Caco-2 (cell line): ENCODE results near the gene RUNDC3A. TPM values are rescaled to one million over a fixed set of nuclear protein-coding genes. Genes with fewer than 3 reads are reported as not detected.

Source experiments
- BruUV-seq: library from RNA; stranded (reverse); fragments of 400-500 nt; replicated peaks from 2 replicates; lab custom pipeline; 2021; lab: Mats Ljungman, UMichigan
- CTCF ChIA-PET: fragments of 300-600 bp; sonication (Branson Sonifier 250); formaldehyde crosslinking; loops from one replicate; lab custom pipeline; 2022; ENCODE audit warnings: antibody characterized with exemption; lab: Charles Lee
- POLR2A ChIA-PET: fragments of 300-600 bp; sonication (Branson Sonifier 250); formaldehyde crosslinking; loops from one replicate; lab custom pipeline; 2022; ENCODE audit warnings: antibody characterized with exemption; lab: Charles Lee
- DNase-seq, 2 experiments: peaks; one replicate each; pipeline versions ENCODE4 v3.0.0 to v3.0.0-alpha.2; 2020 to 2022
- H3K27me3 ChIP-seq: replicated peaks from 2 replicates; pipeline ENCODE4 v1.6.0; 2011; ENCODE audit warnings: low read length; ENCODE audit not compliant: control insufficient read depth, insufficient read depth
- H3K36me3 ChIP-seq: 2 replicates; pipeline ENCODE4 v1.5.1; 2011; ENCODE audit warnings: low read length; ENCODE audit not compliant: control insufficient read depth, insufficient read depth
- H3K4me1 ChIP-seq: fragments of 250-450 bp; sonication (Bioruptor Pico); 2 replicates; pipeline ENCODE4 v1.5.1; 2020; ENCODE audit warnings: mild to moderate bottlenecking
- H3K4me3 ChIP-seq: 2 replicates; pipeline ENCODE4 v1.5.1; 2011; ENCODE audit warnings: low read depth, mild to moderate bottlenecking, control low read depth, low read length
- H3K9me3 ChIP-seq: fragments of 250-450 bp; sonication (Bioruptor Pico); 2 replicates; pipeline ENCODE4 v1.5.1; 2020; ENCODE audit warnings: mild to moderate bottlenecking, moderate library complexity
- H3K27ac Mint-ChIP-seq: one replicate; pipeline ENCODE4 v1.8.0; 2022; ENCODE audit warnings: mixed read lengths; ENCODE audit not compliant: unreplicated experiment
- H3K27me3 Mint-ChIP-seq: one replicate; pipeline ENCODE4 v1.8.0; 2022; ENCODE audit warnings: mixed read lengths; ENCODE audit not compliant: insufficient read depth, unreplicated experiment
- H3K36me3 Mint-ChIP-seq: one replicate; pipeline ENCODE4 v1.8.0; 2022; ENCODE audit warnings: mild to moderate bottlenecking, mixed read lengths; ENCODE audit not compliant: insufficient read depth, unreplicated experiment
- H3K4me1 Mint-ChIP-seq: one replicate; pipeline ENCODE4 v1.8.0; 2022; ENCODE audit warnings: low read depth, mixed read lengths; ENCODE audit not compliant: unreplicated experiment
- H3K4me3 Mint-ChIP-seq: one replicate; pipeline ENCODE4 v1.8.0; 2022; ENCODE audit warnings: mild to moderate bottlenecking, moderate library complexity, mixed read lengths; ENCODE audit not compliant: unreplicated experiment
- H3K9me3 Mint-ChIP-seq: one replicate; pipeline ENCODE4 v1.8.0; 2022; ENCODE audit warnings: mixed read lengths; ENCODE audit not compliant: unreplicated experiment
- CTCF ChIP-seq, 2 experiments: fragments of 200-600 bp in 1 of 2; IDR thresholded peaks; 1 replicate in 1 of 2; 2 replicates in 1 of 2; pipeline versions ENCODE4 v1.5.1 to v1.8.0; 2011 to 2022; ENCODE audit warnings: antibody characterized with exemption in 1 of 2, control low read depth in 1 of 2, inconsistent platforms in 1 of 2, low read depth in 1 of 2, low read length in 1 of 2, mild to moderate bottlenecking in 1 of 2, moderate library complexity in 1 of 2; ENCODE audit not compliant: insufficient read depth in 1 of 2, severe bottlenecking in 1 of 2, unreplicated experiment in 1 of 2
- intact Hi-C: fragments of 100-400 bp; cut with micrococcal nuclease; formaldehyde crosslinking; loops from one replicate; pipeline ENCODE4 v1.10.0; 2022; ENCODE audit not compliant: unreplicated experiment
- total RNA-seq: library from RNA; stranded (reverse); gene quantifications from 2 replicates; pipeline ENCODE4 v1.2.3, GENCODE V29; 2022

RUNDC3A gene
- total RNA-seq, 1 experiment from 2014 or later = 0.34 TPM

- POLR2A ChIA-PET = no interaction called here
- peaks cover 13% of the 10 kb centered on the region for H3K4me1 ChIP-seq
- TF ChIP-seq CTCF (IDR thresholded peaks at IDR 0.05; ENCODE audit: insufficient read depth in 1 of 2, low read depth in 1 of 2, low read length in 1 of 2, severe bottlenecking in 1 of 2, unreplicated experiment in 1 of 2) = no peak
- no peak overlapping the region for H3K4me3 ChIP-seq
- peaks cover 3% of the 10 kb centered on the region; the same call in 1 of the 2 replicates for H3K36me3 ChIP-seq
- Mint-ChIP-seq H3K27me3 (peaks cover 19% of the 10 kb centered on the region), H3K27ac (no peak overlapping the region), H3K9me3 (no peaks in the 10 kb centered on the region), H3K36me3 (peaks cover 29% of the 10 kb centered on the region), H3K4me3 (peak overlapping the region; percentile 85), H3K4me1 (peaks cover 18% of the 10 kb centered on the region)
- no peaks in the 10 kb centered on the region; the same call in 1 of the 2 replicates for H3K27me3 ChIP-seq
- DNase-seq = no peak
- no peaks in the 10 kb centered on the region for H3K9me3 ChIP-seq
- intact Hi-C loops = no loop called here
- no TSS peak for BruUV-seq
- CTCF ChIA-PET = no interaction called here
These were observed 9.1 kb downstream of the RUNDC3A start for GRCh38 chr17:44317545-44317944.

GRCh38 chr17:44318077-44318892, 9.9 kb downstream of the RUNDC3A start:
- POLR2A ChIA-PET = no interaction called here
- H3K4me3 ChIP-seq = no peak overlapping the region
- Mint-ChIP-seq H3K27me3 (peaks cover 19% of the 10 kb centered on the region), H3K36me3 (peaks cover 29% of the 10 kb centered on the region), H3K4me3 (no peak overlapping the region), H3K9me3 (no peaks in the 10 kb centered on the region), H3K27ac (no peak overlapping the region), H3K4me1 (peaks cover 18% of the 10 kb centered on the region)
- no peak for TF ChIP-seq CTCF (IDR thresholded peaks at IDR 0.05; ENCODE audit: insufficient read depth in 1 of 2, low read depth in 1 of 2, low read length in 1 of 2, severe bottlenecking in 1 of 2, unreplicated experiment in 1 of 2)
- no peaks in the 10 kb centered on the region; the same call in 1 of the 2 replicates for H3K27me3 ChIP-seq
- H3K36me3 ChIP-seq = peaks cover 3% of the 10 kb centered on the region; the same call in 1 of the 2 replicates
- H3K4me1 ChIP-seq = peaks cover 13% of the 10 kb centered on the region
- CTCF ChIA-PET = interaction anchor here (0.6 kb wide), 1 partner anchor 40 kb away, joined by 4 read pairs; no protein-coding TSS in a partner anchor
- no peak for DNase-seq
- intact Hi-C loops = no loop called here
- no TSS peak for BruUV-seq
- H3K9me3 ChIP-seq = no peaks in the 10 kb centered on the region

- peaks cover 9% of the 10 kb centered on the region for H3K4me1 ChIP-seq
- Mint-ChIP-seq H3K4me3 (no peak overlapping the region), H3K27ac (no peak overlapping the region), H3K4me1 (peaks cover 18% of the 10 kb centered on the region), H3K9me3 (no peaks in the 10 kb centered on the region), H3K27me3 (peaks cover 14% of the 10 kb centered on the region), H3K36me3 (peaks cover 32% of the 10 kb centered on the region)
- peaks cover 3% of the 10 kb centered on the region; the same call in 1 of the 2 replicates for H3K36me3 ChIP-seq
- no peaks in the 10 kb centered on the region; the same call in 1 of the 2 replicates for H3K27me3 ChIP-seq
- ChIA-PET CTCF (no interaction called here), POLR2A (interaction anchor here (0.6 kb wide), 1 partner anchor 159 kb away, joined by 3 read pairs; no protein-coding TSS in a partner anchor)
- TF ChIP-seq CTCF (IDR thresholded peaks at IDR 0.05; ENCODE audit: insufficient read depth in 1 of 2, low read depth in 1 of 2, low read length in 1 of 2, severe bottlenecking in 1 of 2, unreplicated experiment in 1 of 2) = no peak
- no peak for DNase-seq
- no TSS peak for BruUV-seq
- H3K9me3 ChIP-seq = no peaks in the 10 kb centered on the region
- no peak overlapping the region for H3K4me3 ChIP-seq
- intact Hi-C loops = no loop called here
These were observed 11.7 kb downstream of the RUNDC3A start for GRCh38 chr17:44320066-44320465.
